GM19099 (cell line): ENCODE data around the gene POU6F1.

Experiments used
- POLR2A ChIP-seq: IDR thresholded peaks from 3 replicates; pipeline ENCODE4 v1.6.1; 2011; ENCODE audit warnings: low read depth; ENCODE audit not compliant: insufficient read length; ENCODE audit errors: extremely low read depth

The POU6F1 gene

GRCh38 chr12:51217968-51218606, at the start of gene POU6F1:
TSS of gene POU6F1 (minus strand) at chr12:51218062. CDS start at chr12:51206836, 11,226 bp downstream.
- peak; percentile 47 for TF ChIP-seq POLR2A

- no peak for TF ChIP-seq POLR2A
These were observed 47.2 kb upstream of the POU6F1 start for GRCh38 chr12:51265024-51265423.

- TF ChIP-seq POLR2A, result no peak
These were observed 46.4 kb upstream of the POU6F1 start for GRCh38 chr12:51264297-51264696.

GRCh38 chr12:51263341-51263740, 45.5 kb upstream of the POU6F1 start:
- TF ChIP-seq POLR2A, result no peak

GRCh38 chr12:51262758-51263177, 44.9 kb upstream of the POU6F1 start:
- TF ChIP-seq POLR2A, result no peak

- TF ChIP-seq POLR2A, result no peak
These were observed 36.7 kb upstream of the POU6F1 start for GRCh38 chr12:51254536-51254935.

GRCh38 chr12:51253276-51253675, 35.4 kb upstream of the POU6F1 start:
- TF ChIP-seq POLR2A, result no peak

GRCh38 chr12:51247523-51248206, 29.8 kb upstream of the POU6F1 start:
- TF ChIP-seq POLR2A, result no peak

GRCh38 chr12:51246254-51246853, 28.5 kb upstream of the POU6F1 start:
- no peak for TF ChIP-seq POLR2A

- no peak for TF ChIP-seq POLR2A
These were observed 27.8 kb upstream of the POU6F1 start for GRCh38 chr12:51245476-51246253.

GRCh38 chr12:51244269-51244668, 26.4 kb upstream of the POU6F1 start:
- TF ChIP-seq POLR2A, result no peak

- no peak for TF ChIP-seq POLR2A
These were observed 25.0 kb upstream of the POU6F1 start for GRCh38 chr12:51242876-51243275.

GRCh38 chr12:51242120-51242519, 24.3 kb upstream of the POU6F1 start:
- no peak for TF ChIP-seq POLR2A

GRCh38 chr12:51240971-51241370, 23.1 kb upstream of the POU6F1 start:
- TF ChIP-seq POLR2A, result no peak

GRCh38 chr12:51238510-51239334, 20.9 kb upstream of the POU6F1 start, which contains the start of gene DAZAP2:
TSS of gene DAZAP2 (plus strand) at chr12:51238826. CDS start at chr12:51238908, 82 bp downstream.
- TF ChIP-seq POLR2A, result peak; percentile 90

- no peak for TF ChIP-seq POLR2A
These were observed 20.2 kb upstream of the POU6F1 start for GRCh38 chr12:51238037-51238509.
